ENCODE results near the gene CA10.

CA10 gene

GRCh38 chr17:51855806-51856205 is 302.7 kb downstream of the CA10 start:
- no peak for DNase-seq

- no peak for DNase-seq
Observed at GRCh38 chr17:51853857-51854256, 304.7 kb downstream of the CA10 start.

- DNase-seq: no peak
Observed at GRCh38 chr17:51852603-51853002, 305.9 kb downstream of the CA10 start.

DNA sequence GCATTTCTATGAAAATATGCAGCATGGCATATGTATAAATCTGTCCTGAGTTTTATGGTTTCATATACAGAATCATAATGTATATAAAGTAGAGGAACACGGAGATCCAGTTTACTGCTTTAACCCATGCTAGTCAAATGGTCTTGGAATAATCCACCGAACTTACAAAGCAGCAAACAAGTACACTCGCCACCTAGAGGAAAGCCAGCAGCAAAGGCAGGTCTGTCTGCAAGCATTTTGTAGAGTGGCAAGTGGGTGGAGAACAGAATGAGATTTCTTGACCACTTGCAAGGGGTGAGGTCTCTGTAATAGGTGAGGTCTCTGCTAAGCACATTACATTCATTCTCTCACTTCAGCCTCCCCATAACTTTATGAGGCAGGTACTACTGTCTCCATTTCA is 308.3 kb downstream of the CA10 start:
- DNase-seq: peak; percentile 2

GRCh38 chr17:51848451-51848850 is 310.1 kb downstream of the CA10 start:
- DNase-seq: no peak

GRCh38 chr17:51846566-51846965 is 311.9 kb downstream of the CA10 start:
- no peak for DNase-seq

GRCh38 chr17:51845776-51846175 is 312.7 kb downstream of the CA10 start:
- DNase-seq: no peak

DNA sequence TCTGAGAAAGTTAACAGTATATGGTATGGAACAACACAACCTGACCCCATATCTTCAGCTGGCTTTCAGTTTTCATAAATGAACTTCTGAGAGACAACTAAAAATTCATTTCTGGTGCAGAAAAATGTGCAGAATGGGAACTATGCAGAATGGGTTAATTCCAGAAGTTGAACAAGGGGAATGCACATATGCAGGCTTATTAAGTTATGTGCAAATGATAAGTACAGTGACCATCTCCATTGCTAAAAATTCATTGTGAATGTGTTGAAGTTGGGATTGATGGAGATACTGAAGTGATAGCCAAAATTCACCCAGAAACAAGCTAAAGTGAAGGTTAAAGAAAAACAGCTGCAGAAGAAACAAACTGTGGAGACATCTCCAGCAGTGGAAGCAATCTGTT is 315.8 kb downstream of the CA10 start:
- DNase-seq: no peak

GRCh38 chr17:51841669-51842068 is 316.8 kb downstream of the CA10 start:
- DNase-seq: no peak

GRCh38 chr17:51840688-51841087 is 317.8 kb downstream of the CA10 start:
- peak; percentile 1 for DNase-seq

DNA sequence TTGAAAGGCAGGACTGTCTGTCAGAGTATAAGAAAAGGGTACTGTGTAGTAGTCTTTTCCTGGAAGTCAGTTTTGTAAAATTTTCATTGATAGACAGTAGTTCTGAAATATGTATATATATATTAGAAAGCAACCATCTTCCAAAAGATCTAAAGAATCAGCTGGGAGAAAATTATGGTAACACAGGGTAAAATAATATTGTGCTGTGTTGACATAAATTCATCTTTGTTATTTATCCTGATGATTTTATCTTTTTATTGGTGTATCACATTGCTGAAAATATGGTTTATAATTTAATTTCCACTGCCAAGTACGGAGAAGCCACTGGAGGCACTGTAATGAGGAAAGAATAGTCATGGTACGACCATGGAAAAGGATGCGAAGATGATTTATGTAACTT is 324.9 kb downstream of the CA10 start:
- no peak for DNase-seq

- no peak for DNase-seq
Observed at GRCh38 chr17:51833045-51833444, 325.5 kb downstream of the CA10 start.

- no peak for DNase-seq
Observed at GRCh38 chr17:51830886-51831285, 327.6 kb downstream of the CA10 start.

GRCh38 chr17:51830451-51830850 is 328.1 kb downstream of the CA10 start:
- no peak for DNase-seq

GRCh38 chr17:51828901-51829300 is 329.6 kb downstream of the CA10 start:
- no peak for DNase-seq

DNA sequence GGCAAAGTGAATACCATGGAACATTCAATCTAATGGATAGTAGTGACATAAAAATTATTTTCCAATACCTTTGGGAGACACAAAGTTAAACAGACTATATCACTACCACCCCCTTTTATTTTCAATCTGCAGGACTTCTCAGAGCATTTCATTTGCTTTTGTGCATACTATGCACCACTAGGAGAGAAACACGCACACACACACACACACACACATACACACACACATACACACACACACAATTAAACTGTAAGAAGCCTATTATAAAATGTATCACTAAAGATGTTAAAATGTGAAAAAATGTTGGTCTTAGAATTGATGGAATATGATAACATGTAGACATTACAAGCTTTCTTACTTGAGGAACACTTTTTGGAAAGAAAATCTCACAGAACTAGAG is 331.4 kb downstream of the CA10 start:
- DNase-seq: no peak

- no peak for DNase-seq
Observed at GRCh38 chr17:51820766-51821165, 337.7 kb downstream of the CA10 start.

GRCh38 chr17:51820252-51820651 is 338.3 kb downstream of the CA10 start:
- DNase-seq: no peak

DNA sequence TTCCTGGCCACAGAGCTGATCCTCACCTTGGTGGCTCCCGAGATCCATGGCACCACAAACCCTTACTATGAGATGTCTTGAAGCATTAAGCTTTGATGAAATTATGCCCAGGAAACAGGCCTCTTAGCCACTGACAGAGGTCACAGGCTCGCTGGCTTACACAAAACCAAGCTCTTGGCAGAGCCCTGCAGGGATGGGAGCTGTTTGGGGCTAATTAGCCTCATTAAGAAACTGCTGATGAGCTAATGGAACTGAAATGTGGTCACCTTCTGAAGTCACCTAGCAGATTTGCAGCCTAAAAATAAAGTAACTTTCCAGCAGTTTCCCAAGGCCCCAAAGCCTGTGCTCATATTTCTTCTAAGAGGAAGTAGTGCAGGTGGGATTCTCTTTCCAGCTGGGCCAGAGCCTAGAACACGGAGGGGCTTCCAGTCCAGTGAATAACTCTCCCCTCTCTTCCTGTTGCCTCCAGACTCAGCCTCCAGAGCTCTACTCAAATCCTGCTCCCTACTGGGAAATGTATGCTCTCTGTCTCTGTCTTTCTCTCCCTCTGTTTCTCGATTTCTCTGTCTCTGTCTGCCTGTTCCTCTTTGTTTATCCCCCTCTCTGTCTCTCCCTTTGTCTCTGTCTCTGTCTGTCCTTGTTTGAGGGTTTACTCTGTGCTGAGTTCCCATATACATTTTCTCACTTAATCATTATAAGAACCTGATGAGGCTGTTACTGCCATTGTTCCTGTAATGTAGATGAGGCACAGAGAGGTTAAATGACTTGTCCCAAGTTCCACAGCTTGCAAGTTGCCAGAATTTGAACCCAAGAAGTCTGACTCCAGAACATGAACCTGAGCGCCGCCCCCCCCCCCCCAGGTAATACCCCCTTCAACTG is 338.9 kb downstream of the CA10 start:
- DNase-seq: no peak

DNA sequence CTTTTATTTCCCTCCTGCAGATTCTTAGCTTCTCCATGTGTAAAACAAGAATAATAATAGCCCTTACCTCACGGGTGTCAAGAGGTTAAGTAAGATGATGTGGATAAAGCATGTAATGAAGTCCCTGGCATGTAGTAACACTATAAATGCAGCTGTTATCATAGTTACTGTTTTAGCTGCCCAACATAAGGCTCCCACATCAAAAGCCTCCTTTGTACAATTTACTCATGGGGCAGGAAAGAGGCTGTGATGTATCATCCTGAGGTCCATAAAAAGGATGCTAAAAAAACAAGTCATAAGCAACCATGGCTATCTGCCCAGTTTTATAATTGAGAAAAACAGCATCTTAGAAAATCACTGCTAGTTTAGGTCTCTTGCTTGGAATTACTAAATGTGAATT is 339.7 kb downstream of the CA10 start:
- no peak for DNase-seq

- DNase-seq: no peak
Observed at GRCh38 chr17:51817955-51818354, 340.6 kb downstream of the CA10 start.

DNA sequence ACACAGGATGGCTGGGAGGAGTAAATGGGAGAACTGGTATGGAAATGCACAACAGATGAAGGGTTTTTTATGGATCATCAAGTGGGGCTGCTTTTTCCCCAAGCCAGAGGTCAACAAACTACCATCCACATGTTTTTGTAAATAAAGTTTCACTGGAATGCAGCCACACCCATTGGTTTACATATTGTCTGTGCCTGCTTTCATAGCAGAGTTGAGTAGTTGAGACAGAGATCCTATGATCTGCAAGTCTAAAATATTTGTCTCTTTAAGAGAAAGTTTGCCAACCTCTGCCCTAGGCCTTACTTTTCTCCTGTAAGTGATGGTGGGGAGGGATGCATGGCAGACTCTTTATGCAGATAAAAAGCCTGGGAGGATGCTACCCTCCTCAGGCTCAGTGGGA is 341.4 kb downstream of the CA10 start:
- DNase-seq: no peak

DNA sequence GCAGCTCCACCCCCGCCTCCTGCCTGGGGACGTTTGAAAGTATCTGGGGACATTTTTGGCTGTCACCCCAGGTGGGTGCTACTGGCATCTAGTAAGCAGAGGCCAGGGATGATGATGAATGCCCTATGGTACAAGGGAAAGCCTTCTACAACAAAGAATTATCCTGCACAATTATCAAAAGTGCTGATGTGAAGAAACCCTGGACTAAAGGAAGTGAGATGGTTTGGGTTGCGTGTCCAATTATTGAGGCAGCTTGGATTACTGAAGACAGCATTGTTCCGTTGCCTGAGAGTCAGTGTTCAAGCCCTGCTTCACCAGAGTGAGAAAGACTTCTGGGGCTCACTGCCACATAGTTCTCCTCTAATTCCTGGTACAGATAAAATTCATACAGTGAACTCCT is 343.4 kb downstream of the CA10 start:
- no peak for DNase-seq

DNA sequence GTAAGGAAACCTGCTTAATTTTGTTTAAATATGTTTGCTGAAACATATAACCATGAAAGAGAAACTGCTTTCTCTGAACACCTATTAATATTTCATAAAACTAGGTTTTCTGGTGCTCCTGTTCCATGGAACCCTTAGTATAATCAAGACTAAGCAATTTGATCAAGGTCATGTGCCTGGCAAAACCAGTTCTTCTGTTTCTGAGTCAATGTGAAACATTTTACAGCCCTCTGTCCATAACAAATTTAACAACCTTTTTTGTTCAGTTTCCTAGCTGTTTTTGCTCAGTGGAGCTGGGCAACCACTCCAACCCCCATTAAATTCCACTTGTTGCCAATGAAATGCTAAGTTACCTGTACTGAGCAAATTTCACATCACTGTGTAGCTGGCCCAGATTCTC is 344.0 kb downstream of the CA10 start:
- no peak for DNase-seq

DNA sequence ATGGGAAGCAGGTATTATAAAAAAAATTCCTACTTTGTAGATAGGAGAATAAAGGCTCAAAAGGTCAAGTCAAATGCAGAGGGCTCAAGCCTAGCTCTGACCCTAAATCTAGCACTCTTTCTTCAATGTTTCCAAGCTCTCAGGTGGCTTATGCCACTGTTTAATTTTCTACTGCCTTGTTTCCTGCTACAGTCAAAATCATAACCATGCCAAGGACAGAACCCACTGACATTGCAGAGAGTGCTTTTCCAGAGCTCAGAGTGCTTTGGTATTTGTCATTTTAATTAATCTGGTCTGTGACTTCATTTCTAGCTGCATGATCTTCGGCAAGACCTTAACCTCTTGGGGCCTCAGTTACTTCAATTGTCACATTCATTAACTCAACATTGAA is 344.7 kb downstream of the CA10 start:
- DNase-seq: no peak

Measured in hematopoietic multipotent progenitor cell treated with erythropoietin and hydrocortisone succinate and interleukin-3 and kit ligand, for 4 days (in vitro differentiated cells).